HepG2 (cell line): Measurements from ENCODE around the gene CES3. TPM values are rescaled to one million over a fixed set of nuclear protein-coding genes. Genes with fewer than 3 reads are reported as not detected.
A peak's percentile ranks its signal among the peaks of the same experiment; 100 is the strongest.

Source experiments
- ATAC-seq: fragments of 200-7000 bp; cut with Tn5 transposase; 3 replicates; pipeline ENCODE4 v1.9.1; 2020; ENCODE audit warnings: mild to moderate bottlenecking, moderate library complexity
- BruUV-seq: library from RNA; stranded (reverse); fragments of 400-500 nt; replicated peaks from 2 replicates; lab custom pipeline; 2021; lab: Mats Ljungman, UMichigan
- CTCF ChIA-PET: fragments of 300-600 bp; formaldehyde crosslinking; extraction: SDS; loops from one replicate; lab custom pipeline; 2021; ENCODE audit warnings: low total read pairs, inconsistent platforms, low intra/inter-chr PET ratio; lab: Yijun Ruan, JAX
- POLR2A ChIA-PET: fragments of 350-600 bp; sonication (Branson Sonifier 250); formaldehyde crosslinking; loops from one replicate; lab custom pipeline; 2020; ENCODE audit warnings: antibody characterized with exemption, inconsistent platforms; lab: Yijun Ruan, JAX
- DNase-seq: peaks from one replicate; pipeline ENCODE4 v3.0.0-alpha.2; 2015; ENCODE audit warnings: low spot score
- FAIRE-seq: peaks from 3 replicates; lab custom pipeline; 2011; peaks lifted over from hg19 to GRCh38; lab: Jason Lieb, UNC
- H2AFZ ChIP-seq: one replicate; pipeline ENCODE4 v1.6.1; 2011; ENCODE audit warnings: low read length, inconsistent platforms
- H3K27ac ChIP-seq: fragments of 300-600 bp; 3 replicates; pipeline ENCODE4 v1.8.0; 2011; ENCODE audit warnings: mixed run types, mild to moderate bottlenecking, mixed read lengths, low read length, inconsistent platforms; ENCODE audit not compliant: insufficient read depth; ENCODE audit errors: extremely low read length
- H3K27me3 ChIP-seq, 2 experiments: fragments of 200-600 bp in 1 of 2; 2 replicates in 1 of 2; 3 replicates in 1 of 2; pipeline versions ENCODE4 v1.6.0 to v1.8.0; 2011; ENCODE audit warnings: low read length in 2 of 2, mild to moderate bottlenecking in 2 of 2, moderate library complexity in 2 of 2, inconsistent platforms in 1 of 2; ENCODE audit not compliant: insufficient read depth in 2 of 2, control insufficient read depth in 1 of 2
- H3K36me3 ChIP-seq, 2 experiments: fragments of 200-600 bp in 1 of 2; replicated peaks in 1 of 2; 2 replicates in 1 of 2; 3 replicates in 1 of 2; pipeline versions ENCODE4 v1.5.1 to v1.8.0; 2011; ENCODE audit warnings: low read length in 2 of 2, inconsistent platforms in 1 of 2; ENCODE audit not compliant: insufficient read depth in 2 of 2, control insufficient read depth in 1 of 2
- H3K4me1 ChIP-seq: 2 replicates; pipeline ENCODE4 v1.5.1; 2012; ENCODE audit warnings: low read length, inconsistent platforms; ENCODE audit not compliant: insufficient read depth
- H3K4me2 ChIP-seq: 2 replicates; pipeline ENCODE4 v1.6.0; 2011; ENCODE audit warnings: low read depth, low read length, inconsistent platforms
- H3K4me3 ChIP-seq, 3 experiments: fragments of 200-600 bp in 1 of 3; sonication (generic), shearing (Covaris generic) in 1 of 3; replicated peaks in 1 of 3; 2 replicates each; pipeline ENCODE4 v1.5.1; 2011 to 2016; ENCODE audit warnings: low read length in 3 of 3, inconsistent platforms in 2 of 3, low read depth in 2 of 3, mild to moderate bottlenecking in 2 of 3, control low read depth in 1 of 3, mixed read lengths in 1 of 3; ENCODE audit not compliant: insufficient read depth in 1 of 3
- H3K79me2 ChIP-seq: one replicate; pipeline ENCODE4 v1.6.1; 2011; ENCODE audit warnings: low read length, inconsistent platforms; ENCODE audit not compliant: insufficient read depth
- H3K9ac ChIP-seq: 2 replicates; pipeline ENCODE4 v1.6.0; 2011; ENCODE audit warnings: mild to moderate bottlenecking, low read depth, low read length, inconsistent platforms; ENCODE audit not compliant: insufficient read depth
- H3K9me3 ChIP-seq: 2 replicates; pipeline ENCODE4 v1.5.1; 2012; ENCODE audit warnings: mild to moderate bottlenecking, low read length
- H4K20me1 ChIP-seq: 2 replicates; pipeline ENCODE4 v1.6.0; 2011; ENCODE audit warnings: inconsistent platforms, mild to moderate bottlenecking, low read length, moderate library complexity; ENCODE audit not compliant: insufficient read depth
- DDIT3 ChIP-seq: sonication (generic); formaldehyde crosslinking; IDR thresholded peaks from 2 replicates; pipeline ENCODE4 v1.4.0; 2020; ENCODE audit warnings: mild to moderate bottlenecking, missing genetic modification reagents
- HMG20B ChIP-seq: conservative IDR thresholded peaks from 2 replicates; pipeline ENCODE4 v1.6.1; 2016; ENCODE audit warnings: missing genetic modification reagents, missing compliant biosample characterization
- HOXA7 ChIP-seq: sonication (generic); formaldehyde crosslinking; IDR thresholded peaks from 2 replicates; pipeline ENCODE4 v1.8.1; 2022; ENCODE audit warnings: mild to moderate bottlenecking, missing genetic modification reagents, moderate library complexity
- IRF2 ChIP-seq: IDR thresholded peaks from 2 replicates; pipeline ENCODE4 v1.6.1; 2018; ENCODE audit warnings: missing genetic modification reagents, missing compliant biosample characterization
- KLF11 ChIP-seq: IDR thresholded peaks from 2 replicates; pipeline ENCODE4 v1.6.1; 2016; ENCODE audit warnings: missing compliant biosample characterization
- KLF13 ChIP-seq: sonication (generic); formaldehyde crosslinking; IDR thresholded peaks from 2 replicates; pipeline ENCODE4 v1.4.0; 2020; ENCODE audit warnings: mild to moderate bottlenecking, missing genetic modification reagents
- MTA3 ChIP-seq: sonication (generic); formaldehyde crosslinking; IDR thresholded peaks from 2 replicates; pipeline ENCODE4 v1.4.0; 2020; ENCODE audit warnings: missing genetic modification reagents
- NCOA1 ChIP-seq: sonication (generic); formaldehyde crosslinking; IDR thresholded peaks from 2 replicates; pipeline ENCODE4 v1.9.0; 2021; ENCODE audit warnings: missing genetic modification reagents
- PRDM10 ChIP-seq: sonication (generic); formaldehyde crosslinking; IDR thresholded peaks from 2 replicates; pipeline ENCODE4 v1.4.0; 2020; ENCODE audit warnings: low read depth, missing genetic modification reagents
- TERF1 ChIP-seq: sonication (generic); formaldehyde crosslinking; IDR thresholded peaks from 2 replicates; pipeline ENCODE4 v1.8.0; 2022; ENCODE audit warnings: mild to moderate bottlenecking, missing genetic modification reagents, moderate library complexity
- TMF1 ChIP-seq: sonication (generic); formaldehyde crosslinking; IDR thresholded peaks from 2 replicates; pipeline ENCODE4 v1.8.1; 2022; ENCODE audit warnings: low read depth, missing genetic modification reagents
- TRIM24 ChIP-seq: sonication (generic); formaldehyde crosslinking; IDR thresholded peaks from 2 replicates; pipeline ENCODE4 v1.8.0; 2022; ENCODE audit warnings: mild to moderate bottlenecking, missing genetic modification reagents
- ZNF225 ChIP-seq: sonication (generic); formaldehyde crosslinking; IDR thresholded peaks from 2 replicates; pipeline ENCODE4 v1.4.0; 2020; ENCODE audit warnings: mild to moderate bottlenecking, missing genetic modification reagents
- ZNF576 ChIP-seq: sonication (generic); formaldehyde crosslinking; IDR thresholded peaks from 2 replicates; pipeline ENCODE4 v1.4.0; 2020; ENCODE audit warnings: mild to moderate bottlenecking, missing genetic modification reagents
- WGBS: methylation state at CpG from one replicate; pipeline ENCODE4 v1.1.6; 2017; ENCODE audit warnings: low lambda C conversion rate; 5-methylcytosine and 5-hydroxymethylcytosine counted together
- in situ Hi-C: cut with HindIII; loops from 2 replicates; pipeline ENCODE4 v1.10.0; 2017; ENCODE audit warnings: low pct_unique_long_range_greater_than_20kb; ENCODE audit not compliant: extremely low pct_ligation_motif_present
- intact Hi-C: fragments of 100-400 bp; cut with micrococcal nuclease; formaldehyde crosslinking; loops from one replicate; pipeline ENCODE4 v1.10.0; 2022; ENCODE audit not compliant: unreplicated experiment
- polyA plus RNA-seq, 8 experiments: library from polyadenylated mRNA; depleted of rRNA in 3 of 8; stranded (reverse) in 7 of 8; unstranded in 1 of 8; fragments of >200 nt; fragmentation: Illumina TruSeq in 4 of 8; extraction: Trizol in 4 of 8; gene quantifications; 2 replicates each; pipeline versions ENCODE4 v1.2.1 to v1.2.3, GENCODE V29; 2011 to 2016; ENCODE audit warnings: low read depth in 4 of 8, missing spikeins in 1 of 8, mixed read lengths in 1 of 8; ENCODE audit not compliant: insufficient read depth in 1 of 8
- total RNA-seq, 5 experiments: library from RNA; depleted of rRNA; stranded (reverse); fragments of >200 nt; fragmentation: Illumina TruSeq; extraction: Trizol; gene quantifications; 2 replicates each; pipeline ENCODE4 v1.2.3, GENCODE V29; 2016; ENCODE audit warnings: low read depth in 1 of 5

The CES3 gene
- total and polyA plus RNA-seq, 2 of the 13 experiments (the other 11 are each of a cell fraction or from before 2014, with no cell fraction given) = 6.6 to 17.4 TPM

GRCh38 chr16:66918803-66919568 is 42.1 kb upstream of the CES3 start, which contains the start of gene CDH16:
TSS of gene CDH16 (minus strand) at chr16:66918885. CDS start at chr16:66918065, 820 bp downstream.
- 0% methylated on average over 3 of the region's 7 CpGs for WGBS
- DNase-seq (no peak), FAIRE-seq (no peak), ATAC-seq (peak; percentile 63)
- no peak within 1 kb of the TSS for H2AFZ ChIP-seq
- no peaks in the 10 kb centered on the region for H3K79me2 ChIP-seq
- no peaks in the 10 kb centered on the region for H4K20me1 ChIP-seq
- BruUV-seq = no TSS peak
- no peaks in the 10 kb centered on the region for H3K9me3 ChIP-seq
- H3K27ac ChIP-seq = no peak within 1 kb of the TSS
- H3K9ac ChIP-seq = peak within 1 kb of the TSS; percentile 23; the same call in 1 of the 2 replicates
- ChIA-PET POLR2A (interaction anchor here (0.8 to 7.3 kb wide), 8 partner anchors 9 to 42 kb away, joined by 3 to 86 read pairs (median 10); partner anchors contain the start of genes CES3 and CIAO2B), CTCF (no interaction called here)
- H3K27me3 ChIP-seq = peaks cover 0 to 4% of the 10 kb centered on the region in 2 experiments; a peak in 3 of 5 replicates
- no peaks in the 10 kb centered on the region for H3K36me3 ChIP-seq
- intact Hi-C loops (no loop called here), in situ Hi-C loops (no loop called here)
- H3K4me2 ChIP-seq = peak within 1 kb of the TSS; percentile 64
- H3K4me1 ChIP-seq = peaks cover 34% of the 10 kb centered on the region
- H3K4me3 ChIP-seq = peak within 1 kb of the TSS in 2 of 3 experiments; percentile 24 to 48; a peak in 1 of 6 replicates
- TF ChIP-seq ZNF225 (CRISPR knock-in tag) = no peak
- TF ChIP-seq NCOA1 = no peak
- TF ChIP-seq HMG20B (CRISPR knock-in tag) = no peak
- TF ChIP-seq KLF11 (CRISPR knock-in tag) = no peak
- no peak for TF ChIP-seq KLF13 (CRISPR knock-in tag)
- no peak for TF ChIP-seq MTA3 (CRISPR knock-in tag)
- no peak for TF ChIP-seq PRDM10
- TF ChIP-seq TERF1 (CRISPR knock-in tag) = no peak
- no peak for TF ChIP-seq TMF1 (CRISPR knock-in tag)
- TF ChIP-seq HOXA7 (CRISPR knock-in tag) = no peak
- TF ChIP-seq TRIM24 = no peak
- TF ChIP-seq IRF2 (CRISPR knock-in tag) = no peak
- no peak for TF ChIP-seq DDIT3
- no peak for TF ChIP-seq ZNF576 (CRISPR knock-in tag)
